ENCODE measurements around the gene TP63.

Gene TP63

GRCh38 chr3:189909573-189909972 is 278.4 kb downstream of the TP63 start:
- DNase-seq (ENCODE audit: low read depth in 1 of 2, low spot score in 1 of 2): no peak
- TF ChIP-seq GABPA (IDR thresholded peaks at IDR 0.05; ENCODE audit: low read depth) (no peak), SPI1 (IDR thresholded peaks at IDR 0.05; ENCODE audit: borderline replicate concordance, low read depth) (no peak), POLR2AphosphoS5 (IDR thresholded peaks at IDR 0.05; ENCODE audit: low read depth) (no peak), CTCF (IDR thresholded peaks at IDR 0.05; ENCODE audit: insufficient read depth, low read length) (no peak), REST (IDR thresholded peaks at IDR 0.05; ENCODE audit: insufficient replicate concordance, low read depth) (no peak)
- Histone ChIP-seq H3K27me3 (ENCODE audit: insufficient read depth, poor library complexity, severe bottlenecking) (no peaks in the 10 kb centered on the region), H3K4me3 (replicated peaks; ENCODE audit: insufficient read depth, low read length) (no peak overlapping the region), H3K27ac (replicated peaks) (no peak overlapping the region)

- no peak for DNase-seq (ENCODE audit: low read depth in 1 of 2, low spot score in 1 of 2)
- H3K27me3 ChIP-seq (ENCODE audit: insufficient read depth, poor library complexity, severe bottlenecking): no peaks in the 10 kb centered on the region
- no peak overlapping the region for H3K4me3 ChIP-seq (replicated peaks; ENCODE audit: insufficient read depth, low read length)
- no peak for TF ChIP-seq SPI1 (IDR thresholded peaks at IDR 0.05; ENCODE audit: borderline replicate concordance, low read depth)
- TF ChIP-seq GABPA (IDR thresholded peaks at IDR 0.05; ENCODE audit: low read depth): no peak
- no peak for TF ChIP-seq CTCF (IDR thresholded peaks at IDR 0.05; ENCODE audit: insufficient read depth, low read length)
- TF ChIP-seq POLR2AphosphoS5 (IDR thresholded peaks at IDR 0.05; ENCODE audit: low read depth): no peak
- no peak for TF ChIP-seq REST (IDR thresholded peaks at IDR 0.05; ENCODE audit: insufficient replicate concordance, low read depth)
- no peak overlapping the region for H3K27ac ChIP-seq (replicated peaks)
These were observed 279.8 kb downstream of the TP63 start for GRCh38 chr3:189911001-189911400.

- TF ChIP-seq CTCF (IDR thresholded peaks at IDR 0.05; ENCODE audit: insufficient read depth, low read length) (no peak), GABPA (IDR thresholded peaks at IDR 0.05; ENCODE audit: low read depth) (no peak), POLR2AphosphoS5 (IDR thresholded peaks at IDR 0.05; ENCODE audit: low read depth) (no peak), REST (IDR thresholded peaks at IDR 0.05; ENCODE audit: insufficient replicate concordance, low read depth) (no peak), SPI1 (IDR thresholded peaks at IDR 0.05; ENCODE audit: borderline replicate concordance, low read depth) (no peak)
- Histone ChIP-seq H3K27ac (replicated peaks) (no peak overlapping the region), H3K4me3 (replicated peaks; ENCODE audit: insufficient read depth, low read length) (no peak overlapping the region), H3K27me3 (ENCODE audit: insufficient read depth, poor library complexity, severe bottlenecking) (no peaks in the 10 kb centered on the region)
- peak; percentile 55 to 57 for DNase-seq (ENCODE audit: low read depth in 1 of 2, low spot score in 1 of 2)
These were observed 283.6 kb downstream of the TP63 start for GRCh38 chr3:189914799-189915198.
